ENCODE measurements around the gene CHTOP.

The CHTOP gene

DNA sequence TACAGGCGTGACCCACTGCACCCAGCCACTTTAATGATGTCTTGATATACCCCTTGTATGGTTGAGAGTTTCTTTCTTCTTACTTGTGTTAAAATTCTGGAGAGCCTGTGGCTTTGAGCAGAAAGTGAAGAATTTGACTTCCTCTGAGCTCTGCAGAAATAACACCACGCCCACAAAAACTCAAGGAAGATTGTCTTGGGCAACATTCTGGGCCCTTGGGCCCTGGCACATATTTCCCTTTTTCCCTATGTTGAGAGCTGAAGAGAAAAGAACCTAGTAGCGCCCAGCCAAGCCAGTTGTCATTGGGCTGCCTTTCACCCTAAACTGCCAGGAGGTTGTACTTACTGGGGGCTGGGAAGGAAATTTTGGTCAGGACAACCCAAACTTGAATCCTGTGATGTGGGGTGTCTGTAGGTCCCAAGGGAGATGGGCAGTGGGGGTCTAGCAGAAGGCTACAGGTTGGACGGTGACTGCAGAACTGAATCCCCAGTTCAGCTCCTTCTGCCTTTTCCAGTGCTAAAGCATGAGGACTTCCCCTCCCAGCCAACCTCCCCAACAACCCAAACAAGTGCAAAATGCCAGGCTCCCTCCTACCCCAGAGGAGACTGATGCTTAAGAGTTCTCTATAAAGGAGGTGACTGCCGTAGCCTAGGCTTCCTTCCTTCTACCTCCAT is 12.9 kb downstream of the CHTOP start:
- in situ Hi-C loops (cut with HindIII; ENCODE audit: low pct_unique_long_range_greater_than_20kb, low sequenced_read_pairs) = no loop called here
- no peak for DNase-seq (ENCODE audit: low read depth in 1 of 2, low spot score in 1 of 2)
- TF ChIP-seq JUND (IDR thresholded peaks at IDR 0.05; ENCODE audit: low read depth) = no peak

DNA sequence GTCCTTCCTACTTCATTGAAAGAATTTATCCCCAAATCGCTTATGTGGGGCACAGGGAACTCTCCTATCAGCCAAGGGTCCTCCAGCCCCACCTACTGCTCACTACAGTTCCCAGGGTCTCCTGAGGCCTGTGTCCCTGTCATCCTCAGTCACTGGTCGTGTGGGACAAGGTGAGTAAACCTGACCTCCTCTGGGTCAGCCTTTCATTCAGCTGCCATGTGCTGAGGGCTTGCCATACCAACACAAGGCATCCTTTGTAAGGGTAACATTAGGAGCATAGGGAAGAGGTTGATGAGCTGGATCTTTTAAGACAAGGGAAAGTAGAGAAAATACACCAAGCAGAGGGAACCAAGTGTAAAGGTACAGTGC is 13.5 kb downstream of the CHTOP start:
- in situ Hi-C loops (cut with HindIII; ENCODE audit: low pct_unique_long_range_greater_than_20kb, low sequenced_read_pairs) = no loop called here
- no peak for TF ChIP-seq JUND (IDR thresholded peaks at IDR 0.05; ENCODE audit: low read depth)
- no peak for DNase-seq (ENCODE audit: low read depth in 1 of 2, low spot score in 1 of 2)

- in situ Hi-C loops (cut with HindIII; ENCODE audit: low pct_unique_long_range_greater_than_20kb, low sequenced_read_pairs) = no loop called here
- no peak for TF ChIP-seq JUND (IDR thresholded peaks at IDR 0.05; ENCODE audit: low read depth)
- no peak for DNase-seq (ENCODE audit: low read depth in 1 of 2, low spot score in 1 of 2)
Observed at GRCh38 chr1:153648000-153648643, 14.3 kb downstream of the CHTOP start.

DNA sequence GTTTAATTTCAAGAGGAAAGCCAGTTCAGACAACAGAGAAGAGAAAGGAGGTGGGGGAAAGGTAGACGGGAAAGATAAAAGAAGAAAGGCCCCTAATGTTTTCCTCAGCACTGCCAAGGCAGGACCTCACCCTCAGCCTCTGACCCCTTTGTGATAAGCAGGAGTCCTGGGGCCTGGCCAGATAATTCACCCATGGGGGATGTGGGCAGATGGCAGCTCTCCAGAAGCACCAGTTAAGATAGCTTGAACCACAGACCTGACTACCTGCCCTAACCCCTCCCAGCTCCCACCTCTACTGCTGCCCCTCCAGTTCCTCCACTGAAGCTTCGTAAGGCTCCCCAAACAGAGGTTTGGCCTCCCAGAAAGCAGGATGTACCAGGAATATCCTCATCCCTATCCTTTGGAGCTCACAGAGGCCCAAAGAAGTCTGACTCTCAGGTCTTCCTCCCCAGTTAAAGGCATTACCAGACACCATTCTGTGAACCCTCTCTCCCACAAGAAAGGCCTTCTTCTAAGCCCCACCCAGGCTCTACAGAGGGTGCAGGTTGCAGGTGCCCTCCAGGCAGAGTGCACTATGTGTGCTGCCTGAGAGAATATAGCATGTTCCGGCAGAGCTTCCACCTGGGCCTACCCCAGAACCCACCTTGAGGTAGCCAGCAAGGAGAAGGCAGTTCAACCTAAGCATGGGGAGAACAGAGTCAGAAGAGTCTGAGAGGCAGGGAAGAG is 15.4 kb downstream of the CHTOP start:
- TF ChIP-seq JUND (IDR thresholded peaks at IDR 0.05; ENCODE audit: low read depth) = no peak
- DNase-seq (ENCODE audit: low read depth in 1 of 2, low spot score in 1 of 2) = no peak
- in situ Hi-C loops (cut with HindIII; ENCODE audit: low pct_unique_long_range_greater_than_20kb, low sequenced_read_pairs) = no loop called here

DNA sequence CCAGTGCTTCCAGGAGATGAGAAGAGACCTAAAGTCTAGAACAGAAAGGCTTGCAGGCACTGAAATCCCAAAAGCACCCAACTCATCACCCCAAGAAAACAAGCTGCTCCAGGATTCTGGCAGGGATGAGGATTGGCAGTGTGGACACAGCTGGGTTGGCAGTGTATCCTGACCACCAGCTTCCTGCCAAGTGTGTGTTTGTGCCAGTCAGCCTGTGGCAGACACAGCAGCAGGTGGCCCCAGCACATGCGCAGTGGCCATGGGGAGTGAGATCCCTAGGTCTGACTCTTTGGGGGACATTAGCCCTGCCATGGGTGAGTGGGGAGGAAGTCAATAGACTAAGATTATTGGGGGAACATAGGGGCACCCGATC is 16.0 kb downstream of the CHTOP start:
- in situ Hi-C loops (cut with HindIII; ENCODE audit: low pct_unique_long_range_greater_than_20kb, low sequenced_read_pairs) = no loop called here
- DNase-seq (ENCODE audit: low read depth in 1 of 2, low spot score in 1 of 2) = peak; percentile 30 to 90
- no peak for TF ChIP-seq JUND (IDR thresholded peaks at IDR 0.05; ENCODE audit: low read depth)

DNA sequence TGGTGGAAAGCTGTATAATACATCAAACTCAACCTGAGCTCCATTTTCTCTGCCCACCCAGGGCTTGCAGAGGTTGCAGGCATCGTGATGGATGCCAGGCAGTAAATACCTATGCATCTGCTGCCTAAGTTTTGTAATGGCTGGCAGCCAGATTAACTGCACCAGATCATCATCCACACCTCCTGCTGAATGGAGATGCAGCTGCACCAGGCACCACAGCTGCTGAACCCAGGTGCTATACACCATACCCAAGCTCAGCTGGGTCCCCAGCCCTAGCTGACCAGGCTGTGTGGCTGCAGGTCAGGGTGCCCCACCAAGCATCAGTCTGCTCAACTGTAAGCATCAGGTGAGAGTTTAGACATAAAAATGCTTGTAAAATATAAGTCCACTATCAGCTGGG is 17.9 kb downstream of the CHTOP start:
- in situ Hi-C loops (cut with HindIII; ENCODE audit: low pct_unique_long_range_greater_than_20kb, low sequenced_read_pairs) = no loop called here
- TF ChIP-seq JUND (IDR thresholded peaks at IDR 0.05; ENCODE audit: low read depth) = no peak
- no peak for DNase-seq (ENCODE audit: low read depth in 1 of 2, low spot score in 1 of 2)

DNA sequence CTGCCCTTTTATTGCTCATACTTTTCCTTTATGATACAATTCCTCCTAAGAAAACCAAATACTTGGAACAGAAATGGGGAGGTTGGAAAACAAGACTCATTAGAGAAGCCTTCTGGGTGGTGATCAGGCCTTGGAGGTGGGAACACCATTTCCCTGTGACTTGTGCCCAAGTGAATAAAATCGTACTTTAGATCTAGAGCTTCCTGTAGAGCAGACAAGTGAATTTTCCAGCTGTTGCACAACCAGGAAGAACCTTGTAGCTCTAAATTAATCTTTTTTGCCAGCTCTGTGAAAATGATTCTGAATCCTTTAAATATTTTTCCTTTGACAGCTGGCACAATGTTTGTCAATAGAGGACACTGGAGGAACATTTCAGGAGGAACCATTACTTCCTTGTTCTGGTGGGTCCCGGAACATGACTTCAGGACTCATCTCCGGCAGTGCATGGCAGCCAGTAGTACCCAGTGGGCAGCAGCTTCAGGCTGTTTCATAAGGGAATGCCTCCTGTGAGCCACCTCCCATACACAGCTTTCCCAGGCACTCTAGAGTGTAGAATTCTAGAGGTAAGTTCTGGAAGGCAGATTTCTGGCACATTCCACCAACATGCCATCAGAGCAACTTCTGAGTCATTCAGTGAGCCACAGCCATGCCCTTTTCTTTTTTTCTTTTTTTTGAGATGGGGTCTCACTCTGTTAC is 19.1 kb downstream of the CHTOP start:
- in situ Hi-C loops (cut with HindIII; ENCODE audit: low pct_unique_long_range_greater_than_20kb, low sequenced_read_pairs) = no loop called here
- no peak for DNase-seq (ENCODE audit: low read depth in 1 of 2, low spot score in 1 of 2)
- no peak for TF ChIP-seq JUND (IDR thresholded peaks at IDR 0.05; ENCODE audit: low read depth)

DNA sequence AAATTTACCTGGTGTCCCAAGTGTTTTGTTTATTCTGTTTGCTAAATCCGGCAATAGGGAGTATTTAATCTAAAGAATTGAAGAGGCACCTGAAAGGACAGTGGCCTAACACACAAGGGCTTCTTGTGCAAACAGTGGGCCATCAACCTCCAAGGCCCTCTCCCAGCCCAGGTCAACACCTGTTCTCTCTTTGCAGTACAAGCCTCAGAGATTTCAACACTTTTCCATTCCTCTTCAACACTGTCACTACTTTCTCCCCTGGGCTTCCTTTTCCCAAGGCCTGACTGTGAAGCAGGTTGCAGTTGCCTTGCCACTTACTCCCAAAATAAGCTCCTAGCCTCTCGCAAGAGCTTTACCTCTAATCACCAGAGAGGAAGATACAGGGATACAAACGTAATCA is 21.5 kb downstream of the CHTOP start:
- no peak for TF ChIP-seq JUND (IDR thresholded peaks at IDR 0.05; ENCODE audit: low read depth)
- in situ Hi-C loops (cut with HindIII; ENCODE audit: low pct_unique_long_range_greater_than_20kb, low sequenced_read_pairs) = no loop called here
- no peak for DNase-seq (ENCODE audit: low read depth in 1 of 2, low spot score in 1 of 2)

DNA sequence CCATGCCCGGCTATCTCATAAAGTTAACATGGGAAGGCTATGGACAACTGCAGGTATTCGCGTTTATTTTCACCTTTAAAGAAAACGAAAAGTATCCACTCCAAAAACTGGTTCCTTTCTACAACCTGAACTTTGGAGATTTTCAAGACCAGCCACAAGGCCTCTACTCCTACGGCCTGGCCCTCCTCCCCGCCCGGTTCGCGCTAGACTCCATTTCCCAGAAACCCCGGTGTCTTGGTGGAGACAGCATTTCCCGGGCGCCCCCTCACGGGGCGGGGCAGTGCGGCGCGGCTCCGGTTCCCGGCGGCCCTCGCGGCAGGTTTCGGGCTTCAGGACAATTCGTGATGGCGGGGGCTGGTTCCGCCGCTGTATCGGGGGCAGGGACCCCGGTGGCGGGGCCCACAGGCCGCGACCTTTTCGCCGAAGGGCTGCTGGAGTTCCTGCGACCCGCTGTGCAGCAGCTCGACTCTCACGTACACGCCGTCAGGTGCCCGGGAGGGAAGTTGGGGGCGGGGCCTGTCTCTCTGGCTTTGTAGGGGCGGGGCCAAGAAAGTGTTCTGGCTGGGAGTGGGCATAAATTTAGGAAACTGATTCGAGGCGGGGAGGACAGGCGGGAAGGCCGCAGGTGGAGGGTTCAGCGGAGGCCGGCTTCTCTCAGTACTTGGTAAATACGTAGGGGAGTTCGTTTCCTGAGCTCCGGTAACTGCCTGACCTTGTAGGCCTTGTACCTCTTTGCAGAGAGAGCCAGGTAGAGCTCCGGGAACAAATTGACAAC is 24.7 kb downstream of the CHTOP start, which contains the start of gene SNAPIN:
SNAPIN (plus strand) TSS at position 304 of the 775 bp plus-strand sequence; CDS start at position 345, 41 bp downstream.
- in situ Hi-C loops (cut with HindIII; ENCODE audit: low pct_unique_long_range_greater_than_20kb, low sequenced_read_pairs) = no loop called here
- peak; percentile 84 to 95 for DNase-seq (ENCODE audit: low read depth in 1 of 2, low spot score in 1 of 2)
- TF ChIP-seq JUND (IDR thresholded peaks at IDR 0.05; ENCODE audit: low read depth) = no peak

DNA sequence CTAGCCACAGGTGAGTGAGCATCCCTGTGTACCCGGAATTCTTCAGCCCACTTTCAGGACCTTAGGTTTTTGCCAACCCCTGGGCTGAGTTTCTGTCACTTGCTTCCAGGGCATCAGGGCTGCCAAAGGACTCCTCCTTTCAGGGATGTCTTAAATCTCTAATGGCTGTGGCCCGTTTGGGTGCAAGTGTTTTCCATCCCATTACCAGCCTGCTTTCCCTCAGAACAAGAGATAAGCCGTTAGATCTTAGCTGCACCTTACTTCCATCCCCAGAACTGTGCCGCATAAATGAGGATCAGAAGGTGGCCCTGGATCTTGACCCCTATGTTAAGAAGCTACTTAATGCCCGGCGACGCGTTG is 25.3 kb downstream of the CHTOP start:
- DNase-seq (ENCODE audit: low read depth in 1 of 2, low spot score in 1 of 2) = no peak
- TF ChIP-seq JUND (IDR thresholded peaks at IDR 0.05; ENCODE audit: low read depth) = no peak
- in situ Hi-C loops (cut with HindIII; ENCODE audit: low pct_unique_long_range_greater_than_20kb, low sequenced_read_pairs) = no loop called here

GRCh38 chr1:153659656-153660055 is 25.8 kb downstream of the CHTOP start:
- in situ Hi-C loops (cut with HindIII; ENCODE audit: low pct_unique_long_range_greater_than_20kb, low sequenced_read_pairs) = no loop called here
- no peak for TF ChIP-seq JUND (IDR thresholded peaks at IDR 0.05; ENCODE audit: low read depth)

GRCh38 chr1:153661111-153661708 is 27.3 kb downstream of the CHTOP start:
- DNase-seq (ENCODE audit: low read depth in 1 of 2, low spot score in 1 of 2) = no peak
- no peak for TF ChIP-seq JUND (IDR thresholded peaks at IDR 0.05; ENCODE audit: low read depth)
- in situ Hi-C loops (cut with HindIII; ENCODE audit: low pct_unique_long_range_greater_than_20kb, low sequenced_read_pairs) = no loop called here

More at GRCh38 chr1:153659656-153660055, 25.8 kb downstream of the CHTOP start:
- DNase-seq (ENCODE audit: low read depth in 1 of 2, low spot score in 1 of 2) = no peak

All from T47D (cell line).